Lower lobe of right lung (tissue), 2 donors: ENCODE results near the gene POLR2J. TPM values are rescaled to one million over a fixed set of nuclear protein-coding genes. Genes with fewer than 3 reads are reported as not detected.

Source experiments
- ATAC-seq, 2 donors: fragments of 200-7000 bp; cut with Tn5 transposase; one replicate each; pipeline ENCODE4 v1.9.1; 2020 to 2022; ENCODE audit warnings: mild to moderate bottlenecking in 2 of 2, moderate library complexity in 2 of 2
- DNase-seq: peaks from one replicate; pipeline ENCODE4 v3.0.0-alpha.2; 2020
- H3K27ac ChIP-seq: fragments of 200-600 bp; one replicate; pipeline ENCODE4 v1.8.0; 2022
- H3K27me3 ChIP-seq: fragments of 200-600 bp; one replicate; pipeline ENCODE4 v1.8.0; 2022; ENCODE audit warnings: low read depth
- H3K36me3 ChIP-seq: fragments of 200-600 bp; one replicate; pipeline ENCODE4 v1.8.0; 2022; ENCODE audit warnings: mild to moderate bottlenecking
- H3K4me1 ChIP-seq: fragments of 200-600 bp; one replicate; pipeline ENCODE4 v1.8.0; 2022
- H3K4me3 ChIP-seq: fragments of 200-600 bp; one replicate; pipeline ENCODE4 v1.8.0; 2022; ENCODE audit warnings: mild to moderate bottlenecking
- H3K9me3 ChIP-seq: fragments of 200-600 bp; one replicate; pipeline ENCODE4 v1.8.0; 2022
- intact Hi-C: fragments of 100-400 bp; cut with DNase I; formaldehyde crosslinking; loops from one replicate; pipeline ENCODE4 v1.11.0; 2022
- microRNA-seq: library from miRNA; unstranded; fragments of <30 nt; microRNA quantifications from one replicate; pipeline ENCODE4 v1.2.0, GENCODE V29; 2020; ENCODE audit warnings: borderline number of aligned reads
- total RNA-seq: library from RNA; stranded (reverse); fragmentation: NEBNext Ultra II Directional; extraction: Animal tissue kit (Norgen Biotek cat#: 25700); gene quantifications from one replicate; pipeline ENCODE4 v1.2.1, GENCODE V29; 2021
- TF ChIP-seq, protein P1 (sequence below): fragments of 200-600 bp; IDR thresholded peaks from one replicate; pipeline ENCODE4 v1.8.0; 2022; ENCODE audit warnings: antibody characterized with exemption, mild to moderate bottlenecking
- donor health status: DM: no; HTN: yes; CAD: no; lungs with severe emphysema.

POLR2J gene
- total RNA-seq, 1 donor from 2014 or later, result 37.9 TPM

DNA sequence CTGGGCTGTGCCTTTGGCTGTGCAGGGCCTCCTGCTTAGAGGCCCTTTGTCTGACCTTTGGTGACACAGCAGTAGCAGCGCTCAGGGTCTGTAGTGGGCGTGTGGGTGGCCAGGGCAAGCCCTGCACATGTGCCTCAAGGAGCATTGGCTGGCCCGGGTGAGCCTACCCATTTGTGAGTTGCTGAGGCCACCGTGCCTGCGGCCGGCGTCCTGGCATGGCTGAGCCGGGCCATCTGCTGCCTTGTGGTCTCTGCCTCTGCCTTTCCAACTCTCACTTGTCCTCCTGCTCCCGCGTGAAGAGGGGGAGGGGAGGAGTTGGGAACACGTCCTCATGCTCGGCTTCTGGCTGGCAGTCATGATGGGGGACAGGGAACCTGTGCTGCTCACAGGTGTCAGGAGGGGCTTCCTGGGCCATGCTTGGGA lies 54.6 kb downstream of the POLR2J start:
- Histone ChIP-seq H3K4me3 (no peak overlapping the region), H3K27me3 (no peaks in the 10 kb centered on the region), H3K9me3 (no peaks in the 10 kb centered on the region), H3K27ac (peak overlapping the region; percentile 1), H3K4me1 (peaks cover 15% of the 10 kb centered on the region), H3K36me3 (peaks cover 56% of the 10 kb centered on the region)
- TF ChIP-seq, protein P1, sequence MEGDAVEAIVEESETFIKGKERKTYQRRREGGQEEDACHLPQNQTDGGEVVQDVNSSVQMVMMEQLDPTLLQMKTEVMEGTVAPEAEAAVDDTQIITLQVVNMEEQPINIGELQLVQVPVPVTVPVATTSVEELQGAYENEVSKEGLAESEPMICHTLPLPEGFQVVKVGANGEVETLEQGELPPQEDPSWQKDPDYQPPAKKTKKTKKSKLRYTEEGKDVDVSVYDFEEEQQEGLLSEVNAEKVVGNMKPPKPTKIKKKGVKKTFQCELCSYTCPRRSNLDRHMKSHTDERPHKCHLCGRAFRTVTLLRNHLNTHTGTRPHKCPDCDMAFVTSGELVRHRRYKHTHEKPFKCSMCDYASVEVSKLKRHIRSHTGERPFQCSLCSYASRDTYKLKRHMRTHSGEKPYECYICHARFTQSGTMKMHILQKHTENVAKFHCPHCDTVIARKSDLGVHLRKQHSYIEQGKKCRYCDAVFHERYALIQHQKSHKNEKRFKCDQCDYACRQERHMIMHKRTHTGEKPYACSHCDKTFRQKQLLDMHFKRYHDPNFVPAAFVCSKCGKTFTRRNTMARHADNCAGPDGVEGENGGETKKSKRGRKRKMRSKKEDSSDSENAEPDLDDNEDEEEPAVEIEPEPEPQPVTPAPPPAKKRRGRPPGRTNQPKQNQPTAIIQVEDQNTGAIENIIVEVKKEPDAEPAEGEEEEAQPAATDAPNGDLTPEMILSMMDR, result no peak
- no peak for ATAC-seq
- DNase-seq, result no peak
- intact Hi-C loops, result no loop called here

Small RNAs within 50 kb of the gene (microRNA-seq; reads per million reads assigned to microRNA genes)
- gene MIR4467 (not detected), gene MIR5090 (not detected)

Other genes with a start within 250 kb of the POLR2J start
- 17.0 TPM for gene SH2B2, start 192.1 kb downstream of the POLR2J start, total RNA-seq
- not detected for gene SPDYE6, start 122.5 kb downstream of the POLR2J start, total RNA-seq
- gene PRKRIP1, start 82.6 kb downstream of the POLR2J start, total RNA-seq, result 20.3 TPM
- 29.7 TPM for gene ORAI2, start 45.3 kb downstream of the POLR2J start, total RNA-seq
- 10.6 TPM for gene ALKBH4, start 14.1 kb downstream of the POLR2J start, total RNA-seq
- gene LRWD1, start 13.9 kb downstream of the POLR2J start, total RNA-seq, result 19.2 TPM
- gene RASA4B, start 38.9 kb upstream of the POLR2J start, total RNA-seq, result 22.6 TPM
- 26.9 TPM for gene UPK3BL2, start 64.8 kb upstream of the POLR2J start, total RNA-seq
- not detected for gene SPDYE2, start 72.3 kb upstream of the POLR2J start, total RNA-seq
- gene POLR2J3, start 93.7 kb upstream of the POLR2J start, total RNA-seq, result 58.1 TPM
- gene RASA4, start 137.8 kb upstream of the POLR2J start, total RNA-seq, result 47.1 TPM
- gene UPK3BL1, start 163.9 kb upstream of the POLR2J start, total RNA-seq, result 35.5 TPM
- not detected for gene SPDYE2B, start 171.4 kb upstream of the POLR2J start, total RNA-seq
- gene POLR2J2, start 192.7 kb upstream of the POLR2J start, total RNA-seq, result 14.8 TPM